Measurements from ENCODE around the gene NRROS.

The NRROS gene

DNA sequence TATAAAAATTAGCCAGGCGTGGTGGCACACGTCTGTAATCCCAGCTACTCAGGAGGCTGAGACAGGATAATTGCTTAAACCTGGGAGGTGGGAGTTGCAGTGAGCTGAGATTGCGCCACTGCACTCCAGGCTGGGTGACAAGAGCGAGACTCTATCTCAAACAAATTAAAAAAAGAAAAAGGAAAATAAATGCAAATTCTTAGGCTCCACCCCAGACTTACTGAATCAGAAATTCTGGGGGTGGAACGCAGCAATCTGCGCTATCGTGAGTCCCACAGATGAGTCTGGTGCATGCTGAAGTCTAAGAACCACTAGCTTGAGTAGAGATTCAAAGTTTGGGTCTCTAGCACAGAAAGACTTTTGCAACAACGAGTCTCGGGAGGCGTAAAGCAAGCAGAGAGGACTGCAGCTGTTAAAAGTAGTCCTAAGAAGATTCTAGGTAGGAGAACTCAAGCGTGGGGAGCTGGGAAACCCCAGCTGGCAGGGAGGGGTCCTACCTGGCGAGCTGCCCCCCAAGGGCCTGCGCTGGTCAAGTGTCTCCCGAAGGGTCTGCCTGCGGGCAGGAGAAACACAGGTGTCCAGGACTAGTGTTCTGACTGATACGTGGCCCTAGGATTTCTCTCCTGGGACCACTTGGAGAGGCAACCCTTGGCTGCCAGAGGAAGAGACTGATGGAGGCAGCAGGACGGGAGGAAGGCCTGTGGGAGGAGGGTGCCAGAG is 50.6 kb downstream of the NRROS start:
- DNase-seq: no peak

DNA sequence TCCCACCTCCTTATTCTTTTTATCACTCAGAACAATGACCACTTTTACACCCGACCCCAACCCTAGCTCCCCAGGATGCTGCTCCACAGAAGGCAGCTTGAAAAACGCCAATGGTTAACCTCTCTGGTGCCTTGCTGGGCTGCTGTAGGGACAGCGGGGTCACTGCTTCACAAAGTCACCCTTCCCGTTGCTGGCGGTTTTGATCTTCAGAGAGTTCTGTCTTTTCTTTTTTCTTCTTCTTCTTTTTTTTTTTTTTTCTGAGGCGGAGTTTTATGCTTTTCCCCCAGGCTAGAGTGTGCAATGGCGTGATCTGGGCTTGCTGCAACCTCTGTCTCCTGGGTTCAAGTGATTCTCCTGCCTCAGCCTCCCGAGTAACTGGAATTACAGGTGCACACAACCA is 51.9 kb downstream of the NRROS start:
- no peak for DNase-seq

DNA sequence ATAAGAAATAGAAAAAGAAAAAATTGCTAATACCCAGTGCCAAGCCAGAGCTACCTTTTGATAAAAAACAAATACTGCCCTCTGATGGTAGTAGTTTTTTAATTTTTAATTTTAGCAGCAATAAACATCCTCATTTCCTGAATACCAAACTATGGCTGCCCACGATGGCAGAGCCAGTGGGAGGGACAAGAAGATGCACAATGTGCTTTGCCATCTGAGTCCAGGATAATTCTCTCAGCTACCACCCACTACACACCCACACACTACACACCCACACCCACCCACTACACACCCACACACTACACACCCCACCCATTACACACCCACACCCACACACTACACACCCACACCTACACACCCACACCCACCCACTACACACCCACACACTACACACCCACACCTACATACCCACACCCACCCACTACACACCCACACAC is 54.7 kb downstream of the NRROS start:
- DNase-seq: peak; percentile 33

DNA sequence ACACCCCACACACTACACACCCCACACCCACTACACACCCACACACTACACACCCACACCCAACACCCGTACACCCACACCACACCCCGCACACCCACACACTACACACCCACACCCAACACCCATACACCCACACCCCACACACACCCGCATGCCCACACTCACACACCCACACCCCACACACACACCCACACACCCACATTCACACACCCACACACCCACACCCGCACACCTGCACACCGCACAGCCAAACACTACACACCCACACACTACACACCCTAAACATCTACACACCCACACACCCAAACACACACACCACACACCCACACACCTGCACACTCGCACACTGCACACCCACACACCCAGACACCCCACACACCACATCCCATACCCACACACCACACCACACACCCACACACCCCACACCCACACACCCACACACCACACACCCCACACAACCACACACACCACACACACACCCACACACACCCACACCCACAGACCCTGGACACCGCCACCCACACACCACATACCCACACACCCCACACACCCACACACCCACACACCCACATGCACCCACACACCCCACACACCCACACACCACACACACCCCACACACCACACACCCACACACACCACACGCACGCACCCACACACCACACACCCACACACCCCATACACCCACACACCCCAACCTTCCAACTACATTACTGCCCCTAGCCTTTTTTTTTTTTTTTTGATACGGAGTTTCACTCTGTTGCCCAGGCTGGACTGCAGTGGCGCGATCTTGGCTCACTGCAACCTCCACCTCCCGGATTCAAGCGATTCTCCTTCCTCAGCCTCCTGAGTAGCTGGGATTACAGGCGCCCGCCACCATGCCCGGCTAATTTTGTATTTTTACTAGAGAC is 55.7 kb downstream of the NRROS start:
- DNase-seq: no peak

DNA sequence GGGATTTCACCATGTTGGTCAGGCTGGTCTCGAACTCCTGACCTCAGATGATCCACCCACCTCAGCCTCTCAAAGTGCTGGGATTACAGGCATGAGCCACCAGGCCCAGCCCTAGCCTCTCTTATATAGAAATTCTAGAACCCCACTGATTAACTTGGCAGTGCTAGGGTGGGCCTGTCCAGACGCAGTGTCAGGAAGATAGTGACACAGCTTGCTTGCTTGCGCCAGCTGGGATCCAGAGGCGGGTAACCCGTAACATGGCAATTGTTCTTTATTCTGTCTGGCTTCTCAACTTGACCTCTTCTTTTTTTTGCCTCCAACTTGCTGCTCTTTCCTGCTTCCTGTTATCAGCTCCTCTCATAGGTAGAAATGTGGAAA is 56.3 kb downstream of the NRROS start:
- DNase-seq: no peak

DNA sequence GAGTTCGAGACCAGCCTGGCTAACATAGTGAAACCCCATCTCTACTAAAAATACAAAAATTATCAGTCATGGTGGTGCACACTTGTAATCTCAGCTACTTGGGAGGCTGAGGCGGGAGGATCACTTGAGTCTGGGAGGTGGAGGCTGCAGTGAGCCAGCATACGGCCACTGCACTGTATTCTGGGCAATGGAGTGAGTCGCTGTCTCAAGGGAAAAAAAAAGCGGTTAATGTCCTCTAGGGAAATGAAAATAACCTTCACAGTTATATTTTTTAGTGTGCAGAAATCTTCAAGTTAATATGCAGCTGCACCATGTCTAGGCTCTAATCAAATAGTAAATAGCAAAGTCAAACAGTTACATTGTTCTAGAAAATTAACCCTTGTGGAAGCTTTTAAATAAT is 57.8 kb downstream of the NRROS start:
- DNase-seq: no peak

DNA sequence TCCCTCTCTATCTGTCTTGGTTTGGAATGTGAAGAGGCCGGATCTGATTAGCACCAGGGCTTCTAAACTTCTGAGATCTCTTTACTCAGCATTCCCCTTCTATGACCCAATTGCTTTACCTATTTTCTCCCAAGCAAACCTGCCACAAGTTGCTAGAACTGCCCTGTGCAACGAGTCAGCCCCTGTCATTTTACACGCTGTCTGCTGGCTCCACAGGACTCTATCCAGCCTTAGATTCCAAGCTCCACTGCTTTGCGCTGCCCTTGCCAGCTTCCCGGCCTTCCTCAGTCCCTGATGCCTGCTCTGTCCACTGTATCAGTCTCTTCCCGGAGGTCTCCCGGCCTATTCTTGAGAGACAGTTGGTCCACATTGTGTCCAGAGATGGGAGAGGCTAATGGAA is 60.3 kb downstream of the NRROS start:
- no peak for DNase-seq

DNA sequence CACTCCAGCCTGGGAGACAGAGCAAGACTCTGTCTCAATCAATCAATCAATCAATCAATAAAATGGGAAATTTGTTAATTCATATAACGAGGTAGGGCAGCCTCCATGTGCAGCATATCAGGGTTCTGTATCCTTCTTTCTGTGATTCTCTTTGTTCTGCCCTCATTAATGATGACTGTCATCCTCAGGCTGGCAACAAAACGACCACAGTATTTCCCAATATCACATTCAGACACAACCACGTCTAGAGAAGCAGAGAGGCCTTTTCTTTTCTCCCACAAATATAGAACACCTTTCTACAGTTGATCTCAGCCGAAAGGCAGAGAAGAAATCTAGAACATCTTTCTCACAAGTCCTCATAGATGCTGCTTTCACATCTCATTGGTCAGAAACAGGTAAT is 61.3 kb downstream of the NRROS start:
- DNase-seq: no peak

DNA sequence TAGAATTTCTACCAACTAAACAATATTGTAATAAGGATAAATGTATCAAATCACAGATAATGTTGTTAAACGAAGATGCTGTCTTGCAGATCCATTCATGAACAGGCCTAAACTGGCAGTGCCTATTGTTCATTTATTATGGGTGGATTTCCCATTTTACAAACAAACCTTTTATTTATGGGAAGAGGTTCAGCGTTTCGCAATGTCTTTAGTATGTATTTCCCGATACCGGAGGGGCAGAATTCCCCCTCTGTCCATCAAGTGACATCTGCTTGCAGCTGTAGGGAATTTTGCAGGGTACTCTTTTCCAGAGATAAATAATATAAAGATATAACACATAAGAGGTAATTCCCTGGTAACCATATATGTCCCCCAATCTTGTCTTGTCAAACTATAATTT is 66.8 kb downstream of the NRROS start:
- no peak for DNase-seq

DNA sequence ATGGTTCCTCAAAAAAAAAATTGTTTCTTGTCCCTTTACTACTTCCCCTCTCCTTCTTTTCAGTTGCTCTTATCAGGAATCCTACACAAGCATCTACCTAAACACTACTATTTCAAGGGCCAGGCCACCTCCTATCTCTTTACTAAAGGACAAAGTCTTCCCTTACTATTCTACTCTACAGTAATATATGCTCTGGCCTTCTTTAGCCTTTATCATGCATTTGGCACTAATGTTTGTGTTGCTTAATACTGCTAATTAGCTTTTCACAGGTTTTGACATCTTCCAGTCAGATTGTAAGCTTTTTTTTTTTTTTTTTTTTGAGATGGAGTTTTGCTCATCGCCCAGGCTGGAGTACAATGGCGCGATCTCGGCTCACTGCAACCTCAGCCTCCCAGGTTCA is 67.2 kb downstream of the NRROS start:
- DNase-seq: no peak

DNA sequence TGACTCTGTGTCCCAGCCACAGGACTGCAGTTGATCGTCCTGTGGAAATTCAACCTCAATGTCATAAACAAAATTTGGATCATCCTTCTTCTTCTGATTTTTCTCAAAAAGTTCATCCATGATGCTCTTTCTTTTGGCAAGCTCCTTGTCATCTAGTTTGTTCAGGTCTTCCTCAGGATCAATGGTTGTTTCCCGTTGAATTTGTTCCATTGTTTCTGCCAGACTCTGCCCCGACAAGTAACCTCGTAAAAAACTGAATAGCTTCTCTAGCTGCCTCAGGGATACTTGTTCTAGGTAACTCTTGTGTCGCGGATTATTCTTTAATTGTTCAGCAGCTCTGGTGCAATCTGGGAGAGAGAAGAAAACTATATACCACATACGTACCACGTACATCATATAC is 68.1 kb downstream of the NRROS start:
- no peak for DNase-seq

DNA sequence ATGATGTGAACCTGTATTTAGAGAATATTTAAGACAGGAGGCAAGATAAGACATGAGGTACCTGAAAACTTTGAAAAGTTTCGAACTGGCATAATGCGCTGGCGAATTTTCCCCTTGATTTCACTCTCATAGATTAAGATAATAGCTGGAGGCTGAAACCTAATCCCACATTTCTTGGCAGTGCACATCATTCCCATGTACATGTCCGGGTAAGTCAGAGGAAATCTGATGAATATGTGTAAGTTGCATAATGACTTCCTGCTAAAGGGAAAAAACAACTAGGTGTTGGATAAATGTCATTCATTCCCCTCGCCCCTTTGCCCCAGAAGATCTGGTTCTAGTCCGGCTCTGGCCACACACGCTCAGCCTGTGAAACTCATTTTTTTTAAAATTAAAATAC is 69.0 kb downstream of the NRROS start:
- DNase-seq: no peak
